Myocyte (in vitro differentiated cells): ENCODE results near the gene DLAT. TPM values are rescaled to one million over a fixed set of nuclear protein-coding genes. Genes with fewer than 3 reads are reported as not detected.

Source experiments
- total RNA-seq: library from RNA; depleted of rRNA; stranded (reverse); fragments of >200 nt; gene quantifications from 2 replicates; pipeline ENCODE4 v1.2.3, GENCODE V29; 2014

The DLAT gene
- total RNA-seq, 1 donor from 2014 or later: 65.1 TPM

Other genes starting within 250 kb of the DLAT start
- 27.8 and 33.0 TPM in 2 replicates for gene ALG9, start 153.8 kb upstream of the DLAT start, total RNA-seq
- gene FDXACB1, start 146.2 kb upstream of the DLAT start, total RNA-seq: 0.99 and 1.8 TPM in 2 replicates
- 25.7 and 33.1 TPM in 2 replicates for gene CFAP68, start 145.9 kb upstream of the DLAT start, total RNA-seq
- 182 and 268 TPM in 2 replicates for gene CRYAB, start 113.6 kb upstream of the DLAT start, total RNA-seq
- 14.6 and 15.6 TPM in 2 replicates for gene HSPB2, start 112.7 kb upstream of the DLAT start, total RNA-seq
- 0.70 and 1.7 TPM in 2 replicates for gene C11orf52, start 106.5 kb upstream of the DLAT start, total RNA-seq
- 17.7 and 19.6 TPM in 2 replicates for gene DIXDC1, start 88.1 kb upstream of the DLAT start, total RNA-seq
- gene PIH1D2, start 48.6 kb downstream of the DLAT start, total RNA-seq: 1.1 and 1.5 TPM in 2 replicates
- gene NKAPD1, start 48.9 kb downstream of the DLAT start, total RNA-seq: 20.6 and 29.3 TPM in 2 replicates
- 55.0 and 62.6 TPM in 2 replicates for gene TIMM8B, start 61.3 kb downstream of the DLAT start, total RNA-seq
- 107 and 123 TPM in 2 replicates for gene SDHD, start 61.5 kb downstream of the DLAT start, total RNA-seq
- not detected in 2 replicates for gene IL18, start 138.7 kb downstream of the DLAT start, total RNA-seq
- not detected in 2 replicates for gene TEX12, start 142.0 kb downstream of the DLAT start, total RNA-seq
- gene BCO2, start 150.1 kb downstream of the DLAT start, total RNA-seq: 0.80 and 0.99 TPM in 2 replicates
- gene PTS, start 201.0 kb downstream of the DLAT start, total RNA-seq: 27.9 and 32.8 TPM in 2 replicates
- gene PLET1, start 235.5 kb downstream of the DLAT start, total RNA-seq: not detected in 2 replicates